ENCODE results near the gene FKBP15. TPM values are rescaled to one million over a fixed set of nuclear protein-coding genes. Genes with fewer than 3 reads are reported as not detected.
"Not testable (repeated sequence)": the region's sequence is repeated elsewhere in the genome, so short reads cannot be mapped to it uniquely, and the experiment has no call there.

The FKBP15 gene, protein sequence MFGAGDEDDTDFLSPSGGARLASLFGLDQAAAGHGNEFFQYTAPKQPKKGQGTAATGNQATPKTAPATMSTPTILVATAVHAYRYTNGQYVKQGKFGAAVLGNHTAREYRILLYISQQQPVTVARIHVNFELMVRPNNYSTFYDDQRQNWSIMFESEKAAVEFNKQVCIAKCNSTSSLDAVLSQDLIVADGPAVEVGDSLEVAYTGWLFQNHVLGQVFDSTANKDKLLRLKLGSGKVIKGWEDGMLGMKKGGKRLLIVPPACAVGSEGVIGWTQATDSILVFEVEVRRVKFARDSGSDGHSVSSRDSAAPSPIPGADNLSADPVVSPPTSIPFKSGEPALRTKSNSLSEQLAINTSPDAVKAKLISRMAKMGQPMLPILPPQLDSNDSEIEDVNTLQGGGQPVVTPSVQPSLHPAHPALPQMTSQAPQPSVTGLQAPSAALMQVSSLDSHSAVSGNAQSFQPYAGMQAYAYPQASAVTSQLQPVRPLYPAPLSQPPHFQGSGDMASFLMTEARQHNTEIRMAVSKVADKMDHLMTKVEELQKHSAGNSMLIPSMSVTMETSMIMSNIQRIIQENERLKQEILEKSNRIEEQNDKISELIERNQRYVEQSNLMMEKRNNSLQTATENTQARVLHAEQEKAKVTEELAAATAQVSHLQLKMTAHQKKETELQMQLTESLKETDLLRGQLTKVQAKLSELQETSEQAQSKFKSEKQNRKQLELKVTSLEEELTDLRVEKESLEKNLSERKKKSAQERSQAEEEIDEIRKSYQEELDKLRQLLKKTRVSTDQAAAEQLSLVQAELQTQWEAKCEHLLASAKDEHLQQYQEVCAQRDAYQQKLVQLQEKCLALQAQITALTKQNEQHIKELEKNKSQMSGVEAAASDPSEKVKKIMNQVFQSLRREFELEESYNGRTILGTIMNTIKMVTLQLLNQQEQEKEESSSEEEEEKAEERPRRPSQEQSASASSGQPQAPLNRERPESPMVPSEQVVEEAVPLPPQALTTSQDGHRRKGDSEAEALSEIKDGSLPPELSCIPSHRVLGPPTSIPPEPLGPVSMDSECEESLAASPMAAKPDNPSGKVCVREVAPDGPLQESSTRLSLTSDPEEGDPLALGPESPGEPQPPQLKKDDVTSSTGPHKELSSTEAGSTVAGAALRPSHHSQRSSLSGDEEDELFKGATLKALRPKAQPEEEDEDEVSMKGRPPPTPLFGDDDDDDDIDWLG
- total RNA-seq (2014; rRNA removed; shearing (Covaris generic)) = 15.6 and 21.8 TPM in 2 replicates

DNA sequence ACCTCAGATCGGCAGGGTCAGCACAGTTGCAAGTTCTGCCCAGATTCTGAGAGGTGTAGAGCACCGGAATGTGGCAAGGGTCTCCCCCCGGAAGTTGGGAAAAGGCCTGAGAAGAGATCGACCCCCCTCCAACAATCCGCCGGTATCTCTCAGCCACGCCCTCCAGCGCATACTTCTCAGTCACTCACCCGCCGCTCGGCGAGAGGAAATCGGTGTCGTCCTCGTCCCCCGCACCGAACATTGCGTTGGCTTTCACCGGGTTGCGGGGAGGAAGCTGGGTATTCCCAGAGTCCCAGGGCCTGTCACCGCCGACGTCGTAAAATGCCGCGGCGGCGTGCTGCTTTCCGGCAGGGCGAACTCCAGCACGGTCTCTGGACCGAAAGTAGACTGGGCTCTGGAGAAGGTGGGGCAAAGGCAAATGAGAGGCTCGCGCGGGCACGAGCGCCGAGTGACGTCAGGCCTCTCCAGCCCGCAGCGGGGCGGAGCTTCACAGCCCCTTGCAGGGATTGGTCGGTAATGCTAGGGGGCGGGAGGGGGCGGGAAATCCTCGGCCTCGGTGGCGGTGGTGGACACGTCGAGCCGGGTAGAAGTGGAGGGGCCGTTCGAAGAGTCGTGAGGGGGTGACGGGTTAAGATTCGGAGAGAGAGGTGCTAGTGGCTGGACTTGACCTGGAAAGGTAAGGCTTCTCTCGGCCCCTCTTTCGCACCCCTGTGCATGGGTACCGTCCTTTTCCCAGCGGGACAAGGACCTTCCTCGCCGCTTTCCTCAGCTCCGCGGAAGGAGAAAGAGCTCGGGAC is at the start of gene FKBP15, which contains the start of gene SLC31A1:
TSS of gene FKBP15 (minus strand) at position 275 of the 797 bp plus-strand sequence. CDS start at position 241, 34 bp downstream.
TSS of gene SLC31A1 (plus strand) at position 542 of the 797 bp plus-strand sequence. CDS start 34,605 bp downstream, outside the sequence.
- DNase-seq (ENCODE audit: low spot score) = peak; percentile 97

DNA sequence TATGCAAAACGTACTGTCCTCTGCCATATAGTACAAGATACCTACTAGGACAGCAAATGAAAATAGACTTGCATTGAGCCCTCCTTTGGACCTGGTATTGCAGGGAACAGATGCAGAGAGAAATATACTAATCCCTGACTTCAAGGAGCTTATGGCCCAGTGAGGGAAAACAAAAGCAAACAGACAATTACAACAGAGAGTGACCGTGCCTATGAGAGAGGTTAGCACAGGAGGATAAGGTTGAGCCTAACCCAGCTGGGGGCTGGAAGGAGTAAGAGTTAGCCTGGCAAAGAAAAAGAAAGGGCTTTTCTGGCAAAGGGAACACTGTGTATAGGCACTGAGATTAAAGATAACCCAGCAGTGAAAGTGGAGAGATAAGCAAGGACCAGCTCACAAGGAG is 48.8 kb upstream of the FKBP15 start:
- no peak for DNase-seq (ENCODE audit: low spot score)

DNA sequence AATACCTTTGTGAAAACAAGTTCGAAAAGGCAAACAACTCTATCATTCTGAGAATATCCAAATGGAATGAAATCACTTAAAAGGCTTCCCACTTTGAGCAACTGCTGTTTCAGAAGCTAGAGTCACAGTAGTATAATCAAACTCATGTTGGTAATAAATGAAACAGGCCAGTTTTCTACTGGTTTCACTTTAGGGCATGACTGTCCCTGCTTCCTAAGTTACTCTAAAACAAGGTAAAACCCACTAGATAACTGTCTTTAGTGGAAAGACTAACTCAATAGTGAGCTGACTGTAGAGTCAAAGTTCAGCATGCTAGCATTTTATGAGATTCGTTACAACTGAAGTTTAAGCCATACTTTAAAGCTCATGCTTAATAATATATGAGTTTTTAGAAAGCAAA is 48.3 kb upstream of the FKBP15 start:
- DNase-seq (ENCODE audit: low spot score) = no peak

DNA sequence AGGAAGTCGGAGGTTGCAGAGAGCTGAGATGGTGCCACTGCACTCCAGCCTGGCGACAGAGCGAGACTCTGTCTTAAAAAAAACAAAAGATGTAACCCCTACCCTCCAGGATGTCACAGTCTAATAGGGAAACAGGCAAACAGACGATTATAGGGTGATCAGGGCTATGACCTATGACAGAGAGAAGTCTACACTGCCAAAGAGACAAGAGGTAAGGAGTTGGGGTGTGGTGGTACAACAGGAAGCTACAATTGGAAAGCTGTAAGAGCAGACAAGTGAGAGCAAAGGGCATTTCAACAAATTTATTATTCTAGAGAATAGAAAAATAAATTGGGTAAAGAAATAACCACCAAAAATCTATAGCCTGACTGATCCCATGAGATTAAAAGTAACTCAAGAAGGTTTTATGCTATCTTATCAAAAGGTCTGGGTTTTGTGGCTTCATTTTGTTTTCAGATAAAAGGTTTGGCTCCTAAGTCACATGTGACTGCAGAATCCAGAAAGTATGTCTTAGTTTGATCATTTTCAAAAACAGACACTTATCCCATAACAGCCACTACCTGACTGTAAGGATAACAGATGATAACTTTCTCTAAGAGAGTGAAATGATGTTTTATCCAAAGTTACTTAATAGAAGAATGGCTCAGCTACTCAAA is 47.0 kb upstream of the FKBP15 start:
- no peak for DNase-seq (ENCODE audit: low spot score)

DNA sequence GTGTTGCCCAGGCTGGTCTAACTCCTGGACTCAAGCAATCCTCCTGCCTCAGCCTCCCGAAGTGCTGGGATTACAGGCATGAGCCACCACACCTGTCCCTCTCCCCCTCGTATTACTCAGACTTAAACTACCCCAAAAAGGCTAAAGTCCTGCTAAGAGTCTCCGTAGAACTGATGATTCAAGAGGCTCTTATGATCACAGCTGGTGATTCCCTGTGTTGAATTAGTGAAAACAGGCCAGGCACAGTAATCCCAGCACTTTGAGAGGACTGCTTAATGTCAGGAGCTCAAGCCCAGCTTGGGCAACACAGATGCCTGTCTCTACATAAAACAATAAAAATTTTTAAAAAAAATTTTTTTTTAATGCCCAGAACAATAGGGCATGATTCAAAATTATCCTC is 45.1 kb upstream of the FKBP15 start:
- no peak for DNase-seq (ENCODE audit: low spot score)

DNA sequence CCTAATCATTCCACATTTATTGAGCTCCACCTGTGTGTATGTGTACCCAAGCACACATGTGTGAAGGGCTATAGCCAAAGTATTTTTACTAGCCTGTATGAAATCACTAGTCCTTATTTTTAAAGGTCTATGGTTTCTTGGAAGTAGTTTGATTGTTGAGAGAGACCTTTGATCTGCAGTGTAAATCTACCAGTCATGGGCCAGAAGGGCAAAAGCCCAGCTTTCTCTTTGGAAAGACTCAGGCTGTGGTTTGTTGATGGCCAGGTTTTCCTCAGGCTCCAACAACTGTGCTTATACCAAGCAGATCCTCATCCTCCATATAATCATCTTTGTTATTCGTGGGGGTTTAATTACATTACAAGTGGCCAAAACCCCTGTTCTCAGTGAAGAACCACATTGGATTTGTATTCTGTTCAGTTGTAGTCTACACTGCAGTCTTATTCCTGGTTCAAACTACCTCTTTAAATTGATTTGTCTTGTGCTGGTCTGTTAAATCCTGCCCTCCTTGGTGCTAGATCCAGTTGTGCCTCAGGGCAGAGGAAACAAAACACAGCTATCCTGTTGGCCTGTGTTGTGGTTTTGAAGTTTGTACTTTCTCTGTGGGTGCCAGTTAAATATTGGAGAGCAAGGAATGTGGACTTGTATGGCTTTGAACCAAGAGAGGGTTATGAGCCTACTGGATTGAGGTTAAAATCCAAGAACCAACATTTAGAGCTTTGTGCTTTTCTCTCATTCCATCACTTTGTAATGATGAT is 41.0 kb upstream of the FKBP15 start:
- DNase-seq (ENCODE audit: low spot score) = no peak

DNA sequence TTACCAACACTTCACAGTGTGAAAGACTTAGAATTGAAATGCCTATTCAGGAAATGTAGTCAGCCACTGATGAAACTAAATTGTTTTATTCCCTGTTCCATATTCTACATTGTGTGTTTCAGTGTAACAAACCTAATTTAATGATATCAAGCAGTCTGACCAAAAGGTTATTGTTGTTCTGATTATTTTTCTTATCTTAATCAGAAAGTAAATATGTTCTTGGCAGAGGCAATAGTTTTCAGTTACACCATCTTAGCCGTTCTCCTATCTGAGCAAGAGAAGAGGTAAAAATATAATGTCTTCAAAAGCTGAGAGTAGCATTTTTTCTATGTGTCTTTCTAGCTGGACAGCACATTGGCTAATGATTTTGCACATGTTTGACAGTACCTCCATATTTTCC is 37.2 kb upstream of the FKBP15 start:
- no peak for DNase-seq (ENCODE audit: low spot score)

DNA sequence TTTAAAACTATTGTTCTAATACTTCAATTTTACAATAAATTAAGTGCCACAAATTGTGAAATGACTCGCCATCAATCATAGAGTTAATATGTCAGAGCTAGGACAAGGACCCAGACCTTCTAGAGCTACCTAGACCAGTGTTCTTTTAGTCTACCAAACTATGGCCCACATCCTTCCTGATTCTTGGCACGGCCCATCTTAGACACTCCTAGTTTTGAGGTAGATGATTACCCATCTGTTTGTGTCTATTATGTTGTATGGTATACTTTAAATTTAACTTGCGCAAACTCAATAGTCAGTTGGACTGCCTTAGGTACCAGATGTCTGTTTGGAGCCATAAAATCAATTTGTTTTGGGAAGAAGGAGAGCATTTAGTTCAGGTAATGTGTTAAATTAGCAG is 36.8 kb upstream of the FKBP15 start:
- DNase-seq (ENCODE audit: low spot score) = no peak

DNA sequence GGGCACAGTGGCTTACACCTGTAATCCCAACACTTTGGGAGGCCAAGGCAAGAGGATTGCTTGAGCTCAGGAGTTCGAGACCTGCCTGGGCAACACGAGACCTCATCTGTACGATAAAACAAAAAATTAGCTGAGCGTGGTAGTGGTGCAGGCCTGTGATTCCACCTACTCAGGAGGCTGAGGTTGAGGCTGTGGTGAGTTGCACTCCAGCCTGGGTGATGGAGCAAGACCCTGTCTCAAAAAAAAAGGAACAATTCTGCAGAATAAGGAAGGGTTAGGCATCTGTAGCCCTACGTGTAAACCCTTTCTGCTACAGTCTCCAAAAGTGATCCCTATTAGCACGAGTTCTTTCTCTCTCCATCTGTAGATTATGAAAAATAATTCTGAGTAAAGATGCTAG is 34.4 kb upstream of the FKBP15 start:
- no peak for DNase-seq (ENCODE audit: low spot score)

DNA sequence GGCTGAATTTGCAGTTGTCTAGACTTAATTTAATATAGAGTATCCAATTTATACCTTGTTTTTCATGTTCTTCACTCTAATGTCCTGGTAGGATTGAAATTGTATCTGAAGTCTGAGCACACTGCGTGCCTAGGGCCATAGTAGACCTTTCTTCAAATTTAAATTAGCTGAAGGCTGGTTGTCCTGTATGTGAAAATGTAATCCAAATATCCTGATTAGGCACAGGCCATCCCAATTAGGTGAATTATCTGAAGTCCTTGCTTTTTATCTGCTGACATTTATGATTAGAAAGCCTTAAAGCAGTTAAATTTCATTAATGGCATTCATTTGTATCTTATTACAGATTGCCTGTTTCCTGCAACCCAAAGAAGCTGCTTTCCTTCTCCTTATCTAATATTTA is 33.9 kb upstream of the FKBP15 start:
- no peak for DNase-seq (ENCODE audit: low spot score)

DNA sequence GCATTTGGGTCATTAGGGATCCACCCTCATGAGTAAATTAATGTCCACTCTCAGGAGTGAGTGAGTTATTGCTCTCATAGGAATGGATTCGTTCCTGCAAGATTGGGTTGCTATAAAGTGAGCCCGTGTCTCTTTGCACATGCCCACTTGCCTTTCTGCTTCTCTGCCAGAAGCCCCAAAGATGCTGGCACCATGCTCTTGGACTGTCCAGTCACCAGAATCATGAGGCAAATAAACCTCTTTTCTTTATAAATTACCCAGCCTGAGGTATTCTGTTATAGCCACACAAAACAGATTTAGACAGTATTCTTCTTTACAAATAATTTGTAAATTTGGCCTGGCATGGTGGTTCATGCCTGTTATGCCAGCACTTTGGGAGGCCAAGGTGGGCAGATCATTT is 29.7 kb upstream of the FKBP15 start:
- no peak for DNase-seq (ENCODE audit: low spot score)

DNA sequence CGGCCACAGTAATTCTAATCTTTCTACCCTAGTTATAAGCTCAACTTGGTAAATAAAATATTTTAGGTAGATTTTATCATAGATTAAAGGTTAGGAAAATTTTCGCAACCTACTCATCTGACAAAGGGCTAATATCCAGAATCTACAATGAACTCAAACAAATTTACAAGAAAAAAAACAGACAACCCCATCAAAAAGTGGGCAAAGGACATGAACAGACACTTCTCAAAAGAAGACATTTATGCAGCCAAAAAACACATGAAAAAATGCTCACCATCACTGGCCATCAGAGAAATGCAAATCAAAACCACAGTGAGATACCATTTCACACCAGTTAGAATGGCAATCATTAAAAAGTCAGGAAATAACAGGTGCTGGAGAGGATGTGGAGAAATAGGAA is 28.6 kb upstream of the FKBP15 start:
- not testable (repeated sequence) for DNase-seq (ENCODE audit: low spot score)

DNA sequence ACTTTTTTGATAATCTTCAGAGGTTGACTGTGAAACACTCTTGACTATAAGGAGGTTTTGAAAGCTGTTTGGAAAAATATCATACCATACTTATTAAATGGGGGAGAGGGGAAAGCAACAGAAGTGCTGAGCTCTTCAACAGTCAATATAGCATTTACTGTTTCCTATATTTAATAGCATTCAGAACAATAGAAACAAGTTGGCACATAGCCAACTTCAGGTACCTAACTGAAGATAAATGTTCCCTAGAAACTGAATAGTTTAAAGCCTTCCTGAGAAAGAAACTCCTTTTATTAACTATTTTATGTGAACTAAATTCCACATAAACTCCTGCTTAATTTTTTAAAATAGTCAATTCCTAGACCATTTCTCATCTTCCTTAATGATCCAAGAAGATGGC is 26.6 kb upstream of the FKBP15 start:
- no peak for DNase-seq (ENCODE audit: low spot score)

DNA sequence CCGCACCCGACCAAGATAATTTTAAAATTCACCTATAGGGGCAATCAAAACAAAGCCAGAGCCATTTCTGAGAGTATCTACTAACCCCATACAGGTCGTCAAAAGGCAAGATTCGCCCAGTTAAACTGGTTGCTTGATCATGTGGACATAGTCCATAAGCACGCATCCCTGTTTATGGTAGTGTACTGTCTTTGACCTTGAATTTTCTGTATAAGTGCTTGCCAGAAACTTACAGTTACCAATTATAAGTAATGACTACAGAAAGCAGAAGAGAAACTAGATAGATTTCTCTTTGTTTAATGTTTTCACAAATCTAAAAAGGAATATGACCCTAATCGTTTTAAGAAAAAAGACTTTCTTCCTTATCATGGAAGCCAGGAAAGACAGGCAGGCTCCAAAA is 25.9 kb upstream of the FKBP15 start:
- no peak for DNase-seq (ENCODE audit: low spot score)

DNA sequence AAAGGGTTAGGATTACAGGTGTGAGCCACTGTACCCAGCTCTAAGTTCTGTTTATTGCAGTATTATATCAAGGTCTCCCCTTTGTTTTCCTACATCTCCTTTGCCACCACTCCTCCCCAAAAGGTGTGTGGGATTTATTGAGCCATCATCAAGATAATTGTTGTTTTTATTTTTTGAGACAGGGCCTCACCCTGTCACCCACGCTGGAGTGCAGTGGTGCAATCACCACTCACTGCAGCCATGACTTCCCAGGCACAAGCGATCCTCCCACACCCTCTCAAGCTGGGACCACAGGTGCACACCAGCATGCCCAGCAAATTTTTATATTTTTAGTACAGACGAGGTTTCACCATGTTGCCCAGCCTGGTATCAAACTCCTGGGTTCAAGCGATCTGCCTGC is 24.8 kb upstream of the FKBP15 start:
- DNase-seq (ENCODE audit: low spot score) = no peak

DNA sequence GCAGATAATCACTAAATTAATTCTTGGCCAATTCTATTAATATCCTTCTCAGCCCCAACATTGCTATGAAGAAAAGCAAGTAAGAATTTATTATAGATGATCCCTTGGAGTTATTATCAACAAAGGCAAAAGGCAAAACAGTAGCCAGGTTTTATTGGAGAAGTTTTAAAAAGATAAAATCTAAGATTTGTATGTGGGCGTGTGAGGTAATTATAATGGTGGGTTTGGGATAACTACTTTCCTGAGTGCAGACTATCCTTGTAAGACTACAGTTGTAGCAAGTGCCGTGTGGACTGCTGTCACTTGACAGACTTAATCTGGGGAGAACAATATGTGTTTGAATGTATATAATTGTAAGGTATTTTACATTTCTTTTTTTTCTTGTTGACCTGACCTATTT is 23.5 kb upstream of the FKBP15 start:
- DNase-seq (ENCODE audit: low spot score) = no peak

DNA sequence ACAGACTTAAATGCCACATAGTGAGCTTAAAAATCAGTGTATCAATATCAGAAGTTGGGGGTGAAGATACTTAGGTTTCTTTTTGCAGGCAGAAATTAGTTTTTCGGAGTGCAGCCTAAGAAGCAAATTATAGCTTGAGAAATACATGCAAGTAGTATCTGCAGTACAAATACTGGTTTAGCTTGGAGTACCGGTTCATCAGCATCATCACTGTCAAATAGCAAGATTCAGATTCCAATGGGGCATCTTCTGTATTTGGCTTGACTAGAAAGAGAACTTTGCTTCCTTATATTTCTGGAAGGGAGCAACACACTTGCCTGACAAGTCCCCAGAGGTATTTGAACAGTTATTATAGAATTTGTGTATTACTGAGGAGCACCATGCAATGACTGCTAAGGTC is 20.1 kb upstream of the FKBP15 start:
- no peak for DNase-seq (ENCODE audit: low spot score)

DNA sequence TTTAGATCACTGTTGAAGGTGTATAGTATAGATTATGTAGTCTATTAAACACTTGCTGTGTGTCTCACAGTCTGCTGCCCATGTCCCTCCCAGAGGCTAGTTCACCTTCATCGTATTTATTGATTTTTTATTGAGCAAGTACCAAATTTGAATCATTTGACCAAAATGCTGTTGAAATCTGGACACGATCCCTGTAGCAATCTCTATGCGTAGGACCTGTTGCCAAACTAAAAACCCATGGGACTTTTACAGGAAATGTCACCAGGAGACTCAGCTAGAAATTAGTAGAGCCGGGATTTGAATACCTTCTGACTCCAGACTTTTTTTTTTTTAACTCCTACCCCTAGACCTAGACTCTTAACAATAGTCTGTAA is 17.8 kb upstream of the FKBP15 start:
- DNase-seq (ENCODE audit: low spot score) = no peak

DNA sequence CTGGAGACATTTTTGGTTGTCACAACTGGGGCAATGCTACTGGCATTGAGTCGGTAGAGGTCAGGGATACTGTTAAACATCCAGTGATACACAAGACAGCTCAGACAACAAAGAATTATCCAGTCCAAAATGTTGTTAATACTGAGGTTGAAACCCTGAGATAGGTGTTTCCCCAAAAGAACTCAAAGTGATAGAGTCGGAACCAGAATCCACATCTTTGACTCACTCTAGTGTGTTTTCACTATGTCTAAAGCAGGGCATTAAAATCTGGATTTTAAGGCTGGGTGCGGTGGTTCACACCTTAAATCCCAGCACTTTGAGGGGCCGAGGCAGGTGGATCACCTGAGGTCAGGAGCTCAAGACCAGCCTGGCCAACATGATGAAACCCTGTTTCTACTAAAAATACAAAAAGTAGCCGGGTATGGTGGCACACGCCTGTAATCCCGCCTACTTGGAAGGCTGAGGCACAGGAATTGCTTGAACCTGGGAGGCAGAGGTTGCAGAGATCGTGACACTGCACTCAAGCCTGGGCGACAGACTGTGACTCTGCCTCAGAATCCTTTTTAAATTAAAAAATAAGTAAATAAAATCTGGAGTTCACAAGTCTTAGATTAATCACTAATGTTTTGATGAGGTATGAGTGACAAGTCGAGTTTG is 17.3 kb upstream of the FKBP15 start:
- no peak for DNase-seq (ENCODE audit: low spot score)

All from H4 (cell line).